Ovary (tissue), 3 donors: ENCODE results near the gene OR52L1.

Source experiments
- POLR2A ChIP-seq: fragments of 450-650 bp; IDR thresholded peaks from one replicate; pipeline ENCODE4 v1.6.1; 2017; ENCODE audit warnings: antibody characterized with exemption, mild to moderate bottlenecking, moderate library complexity
- TF ChIP-seq, protein P1 (sequence below), 3 donors: fragments of 450-650 bp in 2 of 3; fragments of 200-600 bp in 1 of 3; IDR thresholded peaks; one replicate each; pipeline versions ENCODE4 v1.5.1 to v1.8.0; 2016 to 2022; ENCODE audit warnings: antibody characterized with exemption in 3 of 3, mild to moderate bottlenecking in 1 of 3
- donor health status: DM: no; HTN: no; CAD: no.

DNA sequence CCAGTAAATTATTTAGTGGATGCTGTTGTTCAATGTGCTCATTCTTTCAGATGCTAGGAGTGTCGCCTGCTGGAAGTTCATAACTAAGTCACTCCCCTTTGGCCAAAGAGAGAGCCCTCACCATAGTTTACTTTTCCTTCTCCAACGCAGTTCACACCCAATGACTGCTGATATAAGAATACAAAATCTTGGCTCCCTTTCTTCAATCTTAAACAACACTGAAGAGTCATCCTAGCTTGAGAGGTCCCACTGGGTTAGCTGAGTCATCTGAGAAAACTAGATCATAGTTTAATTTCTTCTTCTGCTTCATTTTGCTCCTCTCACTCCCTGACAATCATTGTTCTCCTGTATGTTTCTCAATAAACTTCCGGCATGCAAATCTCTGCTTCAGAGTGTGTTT lies 5.4 kb upstream of the OR52L1 start:
- no peak for TF ChIP-seq POLR2A
- TF ChIP-seq, protein P1, sequence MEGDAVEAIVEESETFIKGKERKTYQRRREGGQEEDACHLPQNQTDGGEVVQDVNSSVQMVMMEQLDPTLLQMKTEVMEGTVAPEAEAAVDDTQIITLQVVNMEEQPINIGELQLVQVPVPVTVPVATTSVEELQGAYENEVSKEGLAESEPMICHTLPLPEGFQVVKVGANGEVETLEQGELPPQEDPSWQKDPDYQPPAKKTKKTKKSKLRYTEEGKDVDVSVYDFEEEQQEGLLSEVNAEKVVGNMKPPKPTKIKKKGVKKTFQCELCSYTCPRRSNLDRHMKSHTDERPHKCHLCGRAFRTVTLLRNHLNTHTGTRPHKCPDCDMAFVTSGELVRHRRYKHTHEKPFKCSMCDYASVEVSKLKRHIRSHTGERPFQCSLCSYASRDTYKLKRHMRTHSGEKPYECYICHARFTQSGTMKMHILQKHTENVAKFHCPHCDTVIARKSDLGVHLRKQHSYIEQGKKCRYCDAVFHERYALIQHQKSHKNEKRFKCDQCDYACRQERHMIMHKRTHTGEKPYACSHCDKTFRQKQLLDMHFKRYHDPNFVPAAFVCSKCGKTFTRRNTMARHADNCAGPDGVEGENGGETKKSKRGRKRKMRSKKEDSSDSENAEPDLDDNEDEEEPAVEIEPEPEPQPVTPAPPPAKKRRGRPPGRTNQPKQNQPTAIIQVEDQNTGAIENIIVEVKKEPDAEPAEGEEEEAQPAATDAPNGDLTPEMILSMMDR (IDR thresholded peaks at IDR 0.05): no peak
